AG09319 (cell line): Measurements from ENCODE around the gene CCNQ.

Experiments
- DNase-seq: peaks from one replicate; pipeline ENCODE4 v3.0.0-alpha.2; 2010; ENCODE audit warnings: low read depth; ENCODE audit errors: extremely low read depth
- CTCF ChIP-seq: IDR thresholded peaks from 2 replicates; pipeline ENCODE4 v1.5.1; 2011; ENCODE audit warnings: low read depth, mild to moderate bottlenecking, inconsistent platforms, low read length, moderate library complexity

CCNQ gene

GRCh38 chrX:153571534-153571908, 27.4 kb downstream of the CCNQ start:
- DNase-seq, result no peak
- TF ChIP-seq CTCF, result no peak

GRCh38 chrX:153569475-153569874, 29.5 kb downstream of the CCNQ start:
- DNase-seq, result no peak
- no peak for TF ChIP-seq CTCF

- no peak for DNase-seq
- no peak for TF ChIP-seq CTCF
These were observed 30.4 kb downstream of the CCNQ start for GRCh38 chrX:153568451-153569011.

GRCh38 chrX:153565996-153566580, 32.9 kb downstream of the CCNQ start:
- DNase-seq, result no peak
- TF ChIP-seq CTCF, result no peak

- DNase-seq, result no peak
- TF ChIP-seq CTCF, result no peak
These were observed 34.8 kb downstream of the CCNQ start for GRCh38 chrX:153564047-153564606.

- no peak for DNase-seq
- TF ChIP-seq CTCF, result no peak
These were observed 36.4 kb downstream of the CCNQ start for GRCh38 chrX:153562546-153562945.

GRCh38 chrX:153561337-153561736, 37.6 kb downstream of the CCNQ start:
- no peak for TF ChIP-seq CTCF
- DNase-seq, result no peak
